T-cell (primary cell): ENCODE results near the gene KAZN. TPM values are rescaled to one million over a fixed set of nuclear protein-coding genes. Genes with fewer than 3 reads are reported as not detected.

Experiments
- ATAC-seq, 4 experiments: fragments of 200-7000 bp in 3 of 4; fragments of 150-1000 bp in 1 of 4; cut with Tn5 transposase; replicated peaks in 1 of 4; 1 replicate in 3 of 4; 2 replicates in 1 of 4; pipeline ENCODE4 v1.10.0; 2021; ENCODE audit warnings: moderate library complexity in 3 of 4, mild to moderate bottlenecking in 2 of 4, moderate number of reproducible peaks in 1 of 4
- CTCF ChIA-PET, 2 donors: fragments of 300-600 bp; sonication (Branson Sonifier 250); formaldehyde crosslinking; loops; one replicate each; lab custom pipeline; 2022; ENCODE audit warnings: antibody characterized with exemption in 2 of 2; lab: Charles Lee
- POLR2A ChIA-PET, 2 donors: fragments of 300-600 bp; sonication (Branson Sonifier 250); formaldehyde crosslinking; loops; one replicate each; lab custom pipeline; 2022; ENCODE audit warnings: antibody characterized with exemption in 2 of 2; lab: Charles Lee
- DNase-seq, 35 experiments: peaks; one replicate each; pipeline versions ENCODE4 v3.0.0 to v3.0.0-alpha.2; 2013 to 2023
- H3K27ac ChIP-seq: one replicate; pipeline ENCODE4 v1.5.1; 2013; ENCODE audit warnings: low read length
- H3K27me3 ChIP-seq, 2 experiments: replicated peaks in 1 of 2; 1 replicate in 1 of 2; 2 replicates in 1 of 2; pipeline versions ENCODE4 v1.6.1 to v1.7.0; 2013; ENCODE audit warnings: low read length in 1 of 2, mixed read lengths in 1 of 2; ENCODE audit not compliant: control insufficient read depth in 2 of 2, insufficient read depth in 2 of 2; ENCODE audit errors: extremely low read depth in 1 of 2
- H3K36me3 ChIP-seq, 2 donors: 1 replicate in 1 of 2; 2 replicates in 1 of 2; pipeline versions ENCODE4 v1.6.1 to v1.7.0; 2013; ENCODE audit warnings: low read length in 1 of 2; ENCODE audit not compliant: control insufficient read depth in 2 of 2, insufficient read depth in 1 of 2; ENCODE audit errors: extremely low read depth in 1 of 2
- H3K4me1 ChIP-seq, 2 experiments: 1 replicate in 1 of 2; 2 replicates in 1 of 2; pipeline versions ENCODE4 v1.6.1 to v1.7.0; 2013; ENCODE audit warnings: low read length in 2 of 2, mixed read lengths in 1 of 2; ENCODE audit not compliant: insufficient read depth in 2 of 2, control insufficient read depth in 1 of 2; ENCODE audit errors: extremely low read depth in 1 of 2
- H3K4me3 ChIP-seq, 2 donors: 1 replicate in 1 of 2; 2 replicates in 1 of 2; pipeline versions ENCODE4 v1.5.1 to v1.7.0; 2013; ENCODE audit warnings: mild to moderate bottlenecking in 2 of 2, low read length in 1 of 2, moderate library complexity in 1 of 2; ENCODE audit not compliant: control insufficient read depth in 1 of 2; ENCODE audit errors: extremely low read depth in 1 of 2
- H3K9me3 ChIP-seq: 2 replicates; pipeline ENCODE4 v1.7.0; 2013
- H3K27ac Mint-ChIP-seq, 2 donors: one replicate each; pipeline ENCODE4 v1.8.0; 2020 to 2021; ENCODE audit warnings: mild to moderate bottlenecking in 2 of 2, mixed read lengths in 2 of 2
- H3K27me3 Mint-ChIP-seq, 2 donors: one replicate each; pipeline ENCODE4 v1.8.0; 2021 to 2022; ENCODE audit warnings: mixed read lengths in 2 of 2
- H3K36me3 Mint-ChIP-seq: one replicate; pipeline ENCODE4 v1.8.0; 2021; ENCODE audit warnings: mixed read lengths
- H3K4me1 Mint-ChIP-seq, 3 donors: one replicate each; pipeline ENCODE4 v1.8.0; 2020 to 2022; ENCODE audit warnings: mixed read lengths in 3 of 3, mild to moderate bottlenecking in 1 of 3
- H3K4me3 Mint-ChIP-seq, 3 donors: one replicate each; pipeline ENCODE4 v1.8.0; 2020 to 2022; ENCODE audit warnings: mild to moderate bottlenecking in 3 of 3, mixed read lengths in 3 of 3, moderate library complexity in 3 of 3
- H3K9me3 Mint-ChIP-seq, 3 donors: one replicate each; pipeline ENCODE4 v1.8.0; 2020 to 2022; ENCODE audit warnings: mixed read lengths in 3 of 3
- WGBS: methylation state at CpG from one replicate; pipeline ENCODE4 v1.1.5; 2013; ENCODE audit warnings: missing lambda C conversion rate; ENCODE audit not compliant: insufficient coverage; 5-methylcytosine and 5-hydroxymethylcytosine counted together
- total RNA-seq, 35 experiments: library from RNA in 6 of 35; stranded (reverse) in 6 of 35; fragments of 120-200 nt in 1 of 35; gene quantifications; one replicate each; pipeline versions ENCODE4 v1.2.1 to v1.2.4 and lab custom pipeline; 2013 to 2026

The KAZN gene
- total RNA-seq, 5 donors from 2014 or later (not counting 1 experiment from before 2014, with no cell fraction given): 0.18 to 0.58 (median 0.30) TPM

DNA sequence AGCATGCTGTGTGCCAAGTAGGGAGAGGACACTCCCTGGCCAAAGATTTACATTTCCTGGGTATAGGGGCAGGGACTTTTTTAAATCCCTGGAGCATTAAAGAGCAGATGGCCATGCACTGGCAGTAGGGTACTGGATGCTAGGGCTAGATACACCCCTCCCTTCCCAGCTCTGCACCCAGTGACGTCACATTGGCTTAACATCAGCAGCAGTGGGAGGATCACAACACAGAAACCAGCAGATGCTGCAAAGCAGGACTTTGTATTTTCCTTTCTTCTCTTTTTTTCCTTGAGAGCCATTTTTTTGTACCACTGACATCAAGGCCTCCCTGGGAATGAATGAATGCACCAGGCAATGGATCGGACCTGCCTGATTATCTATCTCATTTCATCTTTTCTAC lies 243.0 kb downstream of the KAZN start:
- Mint-ChIP-seq H3K27me3 (peaks cover 15 to 29% of the 10 kb centered on the region in 2 donors), H3K27ac (no peak overlapping the region), H3K36me3 (no peaks in the 10 kb centered on the region), H3K9me3 (peaks cover 11 to 27% (median 17%) of the 10 kb centered on the region in 3 donors), H3K4me1 (no peaks in the 10 kb centered on the region), H3K4me3 (no peak overlapping the region)
- POLR2A ChIA-PET: no interaction called here
- Histone ChIP-seq H3K27me3 (peaks cover 0 to 15% of the 10 kb centered on the region in 2 experiments), H3K4me1 (no peaks in the 10 kb centered on the region), H3K9me3 (no peaks in the 10 kb centered on the region), H3K4me3 (no peak overlapping the region), H3K36me3 (no peaks in the 10 kb centered on the region), H3K27ac (no peak overlapping the region)
- DNase-seq (no peak), ATAC-seq (no peak)
- CTCF ChIA-PET: no interaction called here
- WGBS: 100% methylated on average over 1 of the region's 2 CpGs

DNA sequence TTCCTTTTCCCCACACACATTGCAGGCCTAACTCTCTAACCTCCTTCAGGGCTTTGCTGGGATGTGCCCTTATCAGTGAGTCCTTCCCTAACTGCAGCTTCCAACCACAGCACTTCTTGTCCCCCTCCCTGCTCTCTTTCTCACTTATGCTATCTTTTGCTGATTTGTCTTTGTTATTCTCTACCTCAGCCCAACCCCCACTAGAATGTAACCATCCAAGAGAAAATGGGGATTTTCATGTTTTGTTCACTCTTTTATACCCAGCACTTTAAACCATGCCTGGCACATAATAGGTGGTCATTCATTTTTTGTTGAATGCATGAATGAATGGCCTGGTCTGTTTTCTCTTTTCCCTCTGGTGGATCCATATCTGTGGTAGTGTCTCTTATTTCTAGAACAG lies 243.5 kb downstream of the KAZN start:
- Histone ChIP-seq H3K27ac (no peak overlapping the region), H3K4me1 (no peaks in the 10 kb centered on the region), H3K27me3 (peaks cover 0 to 15% of the 10 kb centered on the region in 2 experiments), H3K9me3 (no peaks in the 10 kb centered on the region), H3K36me3 (no peaks in the 10 kb centered on the region), H3K4me3 (no peak overlapping the region)
- no peak overlapping the region for H3K4me3 Mint-ChIP-seq
- H3K27me3 Mint-ChIP-seq: peaks cover 15 to 29% of the 10 kb centered on the region in 2 donors
- CTCF ChIA-PET: no interaction called here
- peaks cover 11 to 27% (median 17%) of the 10 kb centered on the region in 3 donors for H3K9me3 Mint-ChIP-seq
- H3K27ac Mint-ChIP-seq: no peak overlapping the region
- DNase-seq (no peak), ATAC-seq (no peak)
- POLR2A ChIA-PET: no interaction called here
- no peaks in the 10 kb centered on the region for H3K4me1 Mint-ChIP-seq
- no peaks in the 10 kb centered on the region for H3K36me3 Mint-ChIP-seq

DNA sequence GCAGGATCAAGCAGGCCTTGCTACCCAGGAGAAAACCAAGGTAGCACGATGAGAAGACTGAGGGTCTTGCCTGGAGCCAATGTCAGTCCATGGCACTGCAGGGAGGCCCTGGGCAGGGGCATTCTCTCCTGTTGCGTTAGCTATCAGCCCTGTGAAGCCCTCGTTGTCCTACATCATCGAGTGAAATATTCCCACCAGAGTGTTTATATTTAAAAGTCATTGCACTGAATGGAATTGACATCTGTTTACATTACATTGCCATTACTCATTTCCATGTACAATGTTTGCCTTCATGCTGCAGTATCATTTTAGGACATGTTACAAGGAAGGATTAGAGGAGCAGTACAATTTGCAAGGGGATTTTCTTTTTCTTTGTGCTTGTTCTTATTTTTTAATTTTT lies 243.9 kb downstream of the KAZN start:
- Mint-ChIP-seq H3K36me3 (no peaks in the 10 kb centered on the region), H3K9me3 (peaks cover 11 to 27% (median 17%) of the 10 kb centered on the region in 3 donors), H3K4me1 (no peaks in the 10 kb centered on the region), H3K27me3 (peaks cover 15 to 29% of the 10 kb centered on the region in 2 donors), H3K4me3 (no peak overlapping the region), H3K27ac (no peak overlapping the region)
- Histone ChIP-seq H3K4me3 (no peak overlapping the region), H3K9me3 (no peaks in the 10 kb centered on the region), H3K36me3 (no peaks in the 10 kb centered on the region), H3K4me1 (no peaks in the 10 kb centered on the region), H3K27ac (no peak overlapping the region), H3K27me3 (peaks cover 0 to 12% of the 10 kb centered on the region in 2 experiments)
- 75% methylated on average over 1 of the region's 4 CpGs for WGBS
- POLR2A ChIA-PET: no interaction called here
- CTCF ChIA-PET: no interaction called here
- DNase-seq: no peak
- ATAC-seq: no peak

DNA sequence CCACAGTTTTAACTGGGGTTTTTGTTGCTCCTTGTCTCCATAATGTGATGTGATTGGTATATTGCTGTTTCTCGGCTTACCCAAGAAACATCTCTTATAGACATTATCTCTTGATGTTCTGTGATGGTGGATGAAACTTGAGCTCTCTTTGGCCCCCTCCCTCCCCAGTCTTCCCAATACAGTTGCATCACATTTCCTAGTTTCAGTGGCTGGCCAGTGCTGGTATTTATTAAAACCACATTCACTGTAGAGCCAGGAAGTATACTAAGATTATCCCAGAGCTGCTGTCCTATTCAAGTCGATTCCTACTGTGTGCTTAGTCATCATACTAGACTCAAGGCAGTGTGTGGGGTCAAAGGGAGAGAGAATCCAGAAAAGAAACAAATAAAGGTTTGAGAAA lies 244.4 kb downstream of the KAZN start:
- ATAC-seq (no peak), DNase-seq (no peak)
- Histone ChIP-seq H3K9me3 (no peaks in the 10 kb centered on the region), H3K4me3 (no peak overlapping the region), H3K4me1 (no peaks in the 10 kb centered on the region), H3K27me3 (peaks cover 0 to 11% of the 10 kb centered on the region in 2 experiments), H3K27ac (no peak overlapping the region), H3K36me3 (no peaks in the 10 kb centered on the region)
- no CpG with 5 or more reads among the region's 2 CpGs for WGBS
- H3K27me3 Mint-ChIP-seq: peaks cover 15 to 29% of the 10 kb centered on the region in 2 donors
- ChIA-PET POLR2A (no interaction called here), CTCF (no interaction called here)
- H3K36me3 Mint-ChIP-seq: no peaks in the 10 kb centered on the region
- H3K27ac Mint-ChIP-seq: no peak overlapping the region
- no peak overlapping the region for H3K4me3 Mint-ChIP-seq
- H3K4me1 Mint-ChIP-seq: no peaks in the 10 kb centered on the region
- peaks cover 11 to 27% (median 17%) of the 10 kb centered on the region in 3 donors for H3K9me3 Mint-ChIP-seq

DNA sequence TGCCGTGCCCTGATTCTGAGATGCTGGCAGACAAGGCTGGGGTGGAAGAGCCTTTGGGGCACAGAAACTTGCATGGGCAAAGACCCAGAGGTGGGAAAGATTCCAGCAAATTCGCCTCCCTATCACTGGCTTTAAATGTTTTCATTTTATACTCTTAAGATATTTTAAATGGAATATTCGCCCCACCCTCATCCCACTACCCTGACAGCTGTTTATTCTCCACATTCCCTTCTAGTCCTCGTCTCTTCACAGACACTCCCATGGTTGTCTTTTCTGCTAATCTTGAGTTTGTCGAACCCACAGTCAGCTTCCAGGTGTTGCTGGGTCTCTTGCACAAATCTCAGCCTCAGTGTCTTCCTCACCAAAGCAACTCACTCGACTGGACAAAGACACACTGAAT lies 245.0 kb downstream of the KAZN start:
- ChIA-PET CTCF (no interaction called here), POLR2A (no interaction called here)
- 73% methylated on average over 3 of the region's 6 CpGs for WGBS
- Mint-ChIP-seq H3K4me3 (no peak overlapping the region), H3K36me3 (no peaks in the 10 kb centered on the region), H3K27ac (no peak overlapping the region), H3K27me3 (peaks cover 15 to 29% of the 10 kb centered on the region in 2 donors), H3K4me1 (no peaks in the 10 kb centered on the region), H3K9me3 (peaks cover 11 to 27% (median 17%) of the 10 kb centered on the region in 3 donors)
- Histone ChIP-seq H3K4me1 (no peaks in the 10 kb centered on the region), H3K27ac (no peak overlapping the region), H3K4me3 (no peak overlapping the region), H3K27me3 (peaks cover 0 to 11% of the 10 kb centered on the region in 2 experiments), H3K36me3 (no peaks in the 10 kb centered on the region), H3K9me3 (no peaks in the 10 kb centered on the region)
- no peak for ATAC-seq
- DNase-seq: no peak

DNA sequence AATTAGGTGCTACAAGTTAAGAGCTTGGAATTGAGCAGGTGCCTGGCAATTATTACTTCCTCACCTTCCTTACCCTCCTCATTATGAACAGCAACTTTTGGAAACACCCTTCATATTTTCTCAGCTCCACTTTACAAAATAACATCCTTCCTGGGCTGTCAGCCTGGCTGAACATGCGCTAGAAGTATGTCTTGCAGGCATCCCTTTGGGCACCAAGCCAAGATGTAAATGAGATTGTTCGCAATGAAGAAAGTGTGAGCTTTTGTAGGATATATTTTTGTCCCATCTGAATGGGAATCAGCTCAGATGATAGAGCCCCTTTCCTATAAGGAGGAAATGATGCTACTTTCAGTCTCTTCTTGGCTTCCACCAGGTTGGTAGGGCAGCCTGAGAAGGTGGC lies 245.9 kb downstream of the KAZN start:
- H3K27ac Mint-ChIP-seq: no peak overlapping the region
- Histone ChIP-seq H3K9me3 (no peaks in the 10 kb centered on the region), H3K27ac (no peak overlapping the region), H3K27me3 (peaks cover 0 to 11% of the 10 kb centered on the region in 2 experiments), H3K4me1 (no peaks in the 10 kb centered on the region), H3K36me3 (no peaks in the 10 kb centered on the region), H3K4me3 (no peak overlapping the region)
- peaks cover 14 to 24% of the 10 kb centered on the region in 2 donors for H3K27me3 Mint-ChIP-seq
- ChIA-PET CTCF (no interaction called here), POLR2A (no interaction called here)
- 82% methylated on average over 2 of the region's 2 CpGs for WGBS
- H3K36me3 Mint-ChIP-seq: no peaks in the 10 kb centered on the region
- no peak overlapping the region for H3K4me3 Mint-ChIP-seq
- H3K9me3 Mint-ChIP-seq: peaks cover 11 to 27% (median 17%) of the 10 kb centered on the region in 3 donors
- DNase-seq: no peak
- ATAC-seq: no peak
- no peaks in the 10 kb centered on the region for H3K4me1 Mint-ChIP-seq
